Measurements from ENCODE around the gene WWOX. TPM values are rescaled to one million over a fixed set of nuclear protein-coding genes. Genes with fewer than 3 reads are reported as not detected.

Gene WWOX
- total RNA-seq, 1 experiment from 2014 or later = 35.6 TPM

GRCh38 chr16:78484509-78485058, 385.1 kb downstream of the WWOX start:
- POLR2A ChIA-PET (ENCODE audit: unreplicated experiment) = no interaction called here
- no peaks in the 10 kb centered on the region for H3K9me3 ChIP-seq (ENCODE audit: insufficient read depth, low read depth)
- no TSS peak for BruUV-seq (replicated peaks)

GRCh38 chr16:78485188-78485916, 385.9 kb downstream of the WWOX start:
- Histone ChIP-seq H3K4me2 (no peak overlapping the region), H3K4me1 (replicated peaks; ENCODE audit: insufficient read depth) (no peaks in the 10 kb centered on the region), H3K9me3 (ENCODE audit: insufficient read depth, low read depth) (no peaks in the 10 kb centered on the region), H3K79me2 (ENCODE audit: low read depth) (no peaks in the 10 kb centered on the region), H3K27me3 (ENCODE audit: insufficient read depth, low read depth) (no peaks in the 10 kb centered on the region), H3K4me3 (no peak overlapping the region), H2AFZ (no peak overlapping the region), H3K9me2 (ENCODE audit: insufficient read depth) (no peaks in the 10 kb centered on the region), H4K20me1 (ENCODE audit: insufficient read depth) (no peaks in the 10 kb centered on the region), H3K27ac (no peak overlapping the region), H3K36me3 (ENCODE audit: low read depth) (no peaks in the 10 kb centered on the region), H3F3A (ENCODE audit: insufficient read depth, low read depth) (no peaks in the 10 kb centered on the region)
- no peak for DNase-seq
- CTCF ChIA-PET = no interaction called here
- POLR2A ChIA-PET (ENCODE audit: unreplicated experiment) = no interaction called here
- intact Hi-C loops (cut with micrococcal nuclease; ENCODE audit: unreplicated experiment) = no loop called here
- no peak for TF ChIP-seq CTCF (conservative IDR thresholded peaks at IDR 0.05)
- BruUV-seq (replicated peaks) = no TSS peak

More at GRCh38 chr16:78484509-78485058, 385.1 kb downstream of the WWOX start:
- Histone ChIP-seq H4K20me1 (ENCODE audit: insufficient read depth) (no peaks in the 10 kb centered on the region), H3K4me2 (no peak overlapping the region), H3K27me3 (ENCODE audit: insufficient read depth, low read depth) (no peaks in the 10 kb centered on the region), H2AFZ (no peak overlapping the region), H3K4me1 (replicated peaks; ENCODE audit: insufficient read depth) (no peaks in the 10 kb centered on the region), H3K36me3 (ENCODE audit: low read depth) (no peaks in the 10 kb centered on the region), H3K9me2 (ENCODE audit: insufficient read depth) (no peaks in the 10 kb centered on the region), H3K4me3 (no peak overlapping the region), H3K79me2 (ENCODE audit: low read depth) (no peaks in the 10 kb centered on the region), H3F3A (ENCODE audit: insufficient read depth, low read depth) (no peaks in the 10 kb centered on the region), H3K27ac (no peak overlapping the region)
- intact Hi-C loops (cut with micrococcal nuclease; ENCODE audit: unreplicated experiment) = no loop called here
- TF ChIP-seq CTCF (conservative IDR thresholded peaks at IDR 0.05) (no peak), EZH2 (IDR thresholded peaks at IDR 0.05; ENCODE audit: low read depth) (no peak)
- no peak for DNase-seq
- CTCF ChIA-PET = no interaction called here

- H3K27ac ChIP-seq = no peak overlapping the region
- no peaks in the 10 kb centered on the region for H3K27me3 ChIP-seq (ENCODE audit: insufficient read depth, low read depth)
- POLR2A ChIA-PET (ENCODE audit: unreplicated experiment) = no interaction called here
- no peak overlapping the region for H2AFZ ChIP-seq
- H3K4me1 ChIP-seq (replicated peaks; ENCODE audit: insufficient read depth) = no peaks in the 10 kb centered on the region
- no peaks in the 10 kb centered on the region for H3K79me2 ChIP-seq (ENCODE audit: low read depth)
- TF ChIP-seq EZH2 (IDR thresholded peaks at IDR 0.05; ENCODE audit: low read depth) (no peak), CTCF (conservative IDR thresholded peaks at IDR 0.05) (no peak)
- no peaks in the 10 kb centered on the region for H3K36me3 ChIP-seq (ENCODE audit: low read depth)
- no peaks in the 10 kb centered on the region for H3K9me3 ChIP-seq (ENCODE audit: insufficient read depth, low read depth)
- no peaks in the 10 kb centered on the region for H3K9me2 ChIP-seq (ENCODE audit: insufficient read depth)
- no peak overlapping the region for H3K4me2 ChIP-seq
- DNase-seq = no peak
- intact Hi-C loops (cut with micrococcal nuclease; ENCODE audit: unreplicated experiment) = no loop called here
- H3K4me3 ChIP-seq = no peak overlapping the region
- H4K20me1 ChIP-seq (ENCODE audit: insufficient read depth) = no peaks in the 10 kb centered on the region
- H3F3A ChIP-seq (ENCODE audit: insufficient read depth, low read depth) = no peaks in the 10 kb centered on the region
- BruUV-seq (replicated peaks) = no TSS peak
- CTCF ChIA-PET = no interaction called here
These were observed 386.4 kb downstream of the WWOX start for GRCh38 chr16:78485917-78486257.

All from PC-9 (cell line).